C4-2B (cell line): ENCODE results near the gene ANAPC1.
"Not testable (repeated sequence)": the region's sequence is repeated elsewhere in the genome, so short reads cannot be mapped to it uniquely, and the experiment has no call there.

Source experiments
- ZFX ChIP-seq: fragments of 450-650 bp; IDR thresholded peaks from 2 replicates; pipeline ENCODE4 v1.6.1; 2017
- TF ChIP-seq, protein P1 (sequence below): fragments of 450-650 bp; conservative IDR thresholded peaks from 2 replicates; pipeline ENCODE4 v1.5.1; 2017; ENCODE audit warnings: mild to moderate bottlenecking

DNA sequence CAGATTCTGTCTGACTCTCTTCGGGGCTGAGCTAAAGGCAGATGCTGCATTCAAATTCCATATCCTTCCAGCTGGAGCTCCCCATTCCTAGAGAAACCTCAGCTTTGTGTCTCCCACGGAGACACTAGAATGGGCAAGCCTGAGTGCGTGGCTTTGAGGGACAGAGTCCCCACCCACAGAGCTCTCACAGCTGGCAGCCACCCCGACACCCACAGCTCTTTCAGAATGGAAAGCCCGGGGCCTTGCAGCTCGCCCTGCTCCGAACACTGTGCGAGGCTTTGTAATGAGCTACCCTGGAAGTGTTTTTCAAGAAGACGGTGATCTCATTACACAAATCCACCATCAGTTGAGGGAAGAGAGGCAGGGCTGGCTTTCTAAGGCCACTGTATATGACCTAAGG, 164.4 kb downstream of the ANAPC1 start:
- TF ChIP-seq, protein P1, sequence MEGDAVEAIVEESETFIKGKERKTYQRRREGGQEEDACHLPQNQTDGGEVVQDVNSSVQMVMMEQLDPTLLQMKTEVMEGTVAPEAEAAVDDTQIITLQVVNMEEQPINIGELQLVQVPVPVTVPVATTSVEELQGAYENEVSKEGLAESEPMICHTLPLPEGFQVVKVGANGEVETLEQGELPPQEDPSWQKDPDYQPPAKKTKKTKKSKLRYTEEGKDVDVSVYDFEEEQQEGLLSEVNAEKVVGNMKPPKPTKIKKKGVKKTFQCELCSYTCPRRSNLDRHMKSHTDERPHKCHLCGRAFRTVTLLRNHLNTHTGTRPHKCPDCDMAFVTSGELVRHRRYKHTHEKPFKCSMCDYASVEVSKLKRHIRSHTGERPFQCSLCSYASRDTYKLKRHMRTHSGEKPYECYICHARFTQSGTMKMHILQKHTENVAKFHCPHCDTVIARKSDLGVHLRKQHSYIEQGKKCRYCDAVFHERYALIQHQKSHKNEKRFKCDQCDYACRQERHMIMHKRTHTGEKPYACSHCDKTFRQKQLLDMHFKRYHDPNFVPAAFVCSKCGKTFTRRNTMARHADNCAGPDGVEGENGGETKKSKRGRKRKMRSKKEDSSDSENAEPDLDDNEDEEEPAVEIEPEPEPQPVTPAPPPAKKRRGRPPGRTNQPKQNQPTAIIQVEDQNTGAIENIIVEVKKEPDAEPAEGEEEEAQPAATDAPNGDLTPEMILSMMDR = not testable (repeated sequence)
- not testable (repeated sequence) for TF ChIP-seq ZFX
